Uterus (tissue), 2 donors: Measurements from ENCODE around the gene CD1B.

Experiments
- POLR2A ChIP-seq, 2 donors: fragments of 450-650 bp; IDR thresholded peaks; one replicate each; pipeline ENCODE4 v1.6.1; 2016; ENCODE audit warnings: antibody characterized with exemption in 2 of 2, mild to moderate bottlenecking in 1 of 2, moderate library complexity in 1 of 2
- TF ChIP-seq, protein P1 (sequence below), 4 experiments: fragments of 200-600 bp in 2 of 4; fragments of 450-650 bp in 2 of 4; sonication (generic) in 2 of 4; IDR thresholded peaks; one replicate each; pipeline ENCODE4 v1.5.1; 2016 to 2019; ENCODE audit warnings: antibody characterized with exemption in 4 of 4, mild to moderate bottlenecking in 2 of 4, moderate library complexity in 1 of 4

DNA sequence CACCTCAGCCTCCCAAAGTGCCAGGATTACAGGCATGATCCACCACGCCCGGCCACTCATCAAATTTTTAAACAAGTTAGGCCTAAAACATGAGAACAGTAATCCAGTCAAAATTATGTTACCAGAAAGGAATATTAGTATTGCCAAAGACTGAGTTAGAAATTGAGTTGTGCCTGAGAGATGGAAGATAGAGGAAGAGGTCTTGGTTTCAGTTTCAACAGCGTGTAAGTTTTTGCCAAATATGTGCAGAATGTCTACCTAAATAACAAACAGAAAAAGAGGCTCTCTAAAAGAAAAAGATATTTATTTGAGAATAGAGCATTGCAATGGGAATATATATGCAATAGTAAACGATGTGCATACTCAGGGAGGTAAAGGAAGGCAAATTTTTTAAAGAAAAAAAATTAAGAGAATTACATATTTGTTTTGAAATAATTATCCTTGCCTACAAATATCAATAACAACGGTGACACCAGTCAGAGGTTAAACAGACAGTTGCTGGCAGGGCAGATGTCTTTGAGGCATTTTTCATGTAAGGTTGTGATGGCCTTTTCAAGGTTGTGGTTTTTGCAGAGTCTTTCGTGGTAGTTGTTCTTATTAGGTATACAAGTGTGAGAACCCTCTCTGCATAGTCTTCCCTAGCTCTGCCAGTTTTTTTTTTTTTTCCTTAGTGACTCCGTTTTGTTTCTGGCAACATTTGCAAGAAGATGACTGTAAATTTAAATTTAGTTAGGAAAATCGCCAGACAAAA, 2.2 kb upstream of the CD1B start:
- TF ChIP-seq, protein P1, sequence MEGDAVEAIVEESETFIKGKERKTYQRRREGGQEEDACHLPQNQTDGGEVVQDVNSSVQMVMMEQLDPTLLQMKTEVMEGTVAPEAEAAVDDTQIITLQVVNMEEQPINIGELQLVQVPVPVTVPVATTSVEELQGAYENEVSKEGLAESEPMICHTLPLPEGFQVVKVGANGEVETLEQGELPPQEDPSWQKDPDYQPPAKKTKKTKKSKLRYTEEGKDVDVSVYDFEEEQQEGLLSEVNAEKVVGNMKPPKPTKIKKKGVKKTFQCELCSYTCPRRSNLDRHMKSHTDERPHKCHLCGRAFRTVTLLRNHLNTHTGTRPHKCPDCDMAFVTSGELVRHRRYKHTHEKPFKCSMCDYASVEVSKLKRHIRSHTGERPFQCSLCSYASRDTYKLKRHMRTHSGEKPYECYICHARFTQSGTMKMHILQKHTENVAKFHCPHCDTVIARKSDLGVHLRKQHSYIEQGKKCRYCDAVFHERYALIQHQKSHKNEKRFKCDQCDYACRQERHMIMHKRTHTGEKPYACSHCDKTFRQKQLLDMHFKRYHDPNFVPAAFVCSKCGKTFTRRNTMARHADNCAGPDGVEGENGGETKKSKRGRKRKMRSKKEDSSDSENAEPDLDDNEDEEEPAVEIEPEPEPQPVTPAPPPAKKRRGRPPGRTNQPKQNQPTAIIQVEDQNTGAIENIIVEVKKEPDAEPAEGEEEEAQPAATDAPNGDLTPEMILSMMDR (IDR thresholded peaks at IDR 0.05): no peak
- TF ChIP-seq POLR2A (IDR thresholded peaks at IDR 0.05): no peak
